ENCODE measurements around the gene IFNGR2. TPM values are rescaled to one million over a fixed set of nuclear protein-coding genes. Genes with fewer than 3 reads are reported as not detected.

IFNGR2 gene
- total RNA-seq, 1 donor from 2014 or later, result 40.5 TPM

DNA sequence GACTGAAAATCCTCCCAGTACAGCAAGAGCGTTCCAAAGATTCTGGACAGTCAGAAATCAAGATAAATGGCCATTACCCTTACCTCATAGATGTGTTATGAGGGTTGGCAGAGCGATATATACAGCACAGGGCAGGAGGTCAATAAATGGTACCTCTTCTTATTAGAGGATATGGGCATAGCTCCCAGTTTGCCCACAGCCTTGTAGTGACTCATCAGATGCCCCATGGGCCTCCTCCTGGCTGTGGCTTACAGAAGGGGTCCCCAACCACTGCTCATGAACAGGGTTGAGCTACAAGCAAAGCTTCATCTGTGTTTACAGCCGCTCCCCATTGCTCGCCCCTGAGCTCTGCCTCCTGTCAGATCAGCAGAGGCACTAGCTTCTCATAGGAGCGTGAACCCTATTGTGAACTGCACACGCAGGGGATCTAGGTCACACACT is 7.3 kb upstream of the IFNGR2 start:
- Mint-ChIP-seq H3K27ac (ENCODE audit: unreplicated experiment) (no peak overlapping the region), H3K36me3 (ENCODE audit: low read depth) (no peaks in the 10 kb centered on the region)

GRCh38 chr21:33396436-33396835 is 6.8 kb upstream of the IFNGR2 start:
- no peak overlapping the region for H3K4me3 Mint-ChIP-seq
- H3K27ac Mint-ChIP-seq (ENCODE audit: unreplicated experiment), result no peak overlapping the region
- H3K27me3 Mint-ChIP-seq (ENCODE audit: low read depth), result peaks cover 3% of the 10 kb centered on the region
- H3K9me3 Mint-ChIP-seq, result no peaks in the 10 kb centered on the region
- DNase-seq (ENCODE audit: low read depth, low spot score), result no peak
- TF ChIP-seq CTCF (conservative IDR thresholded peaks at IDR 0.05), result no peak
- H3K4me1 Mint-ChIP-seq, result peaks cover 5% of the 10 kb centered on the region
- H3K36me3 Mint-ChIP-seq (ENCODE audit: low read depth), result no peaks in the 10 kb centered on the region

More for the DNA sequence above, 7.3 kb upstream of the IFNGR2 start:
- Mint-ChIP-seq H3K9me3 (no peaks in the 10 kb centered on the region), H3K27me3 (ENCODE audit: low read depth) (peaks cover 3% of the 10 kb centered on the region), H3K4me3 (no peak overlapping the region), H3K4me1 (peaks cover 3% of the 10 kb centered on the region)
- no peak for TF ChIP-seq CTCF (conservative IDR thresholded peaks at IDR 0.05)
- DNase-seq (ENCODE audit: low read depth, low spot score), result no peak

DNA sequence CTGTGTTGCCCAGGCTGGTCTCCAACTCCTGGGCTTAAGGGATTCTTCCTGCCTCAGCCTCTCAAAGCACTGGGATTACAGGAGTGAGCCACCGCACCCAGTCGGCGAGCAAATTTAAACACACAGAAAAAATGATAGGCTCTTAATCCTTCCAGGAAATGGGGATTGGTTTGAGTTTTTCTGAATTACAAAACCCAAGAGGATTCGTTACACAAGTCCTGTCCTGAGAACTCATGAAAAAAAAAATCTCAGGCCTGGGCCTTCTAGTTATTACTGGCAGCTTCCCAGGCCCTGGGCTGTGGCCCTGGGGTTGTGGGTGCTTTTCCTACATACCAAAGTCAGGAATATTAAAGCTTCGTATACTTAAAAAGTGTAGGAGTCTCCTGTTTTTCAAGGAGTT is 6.3 kb upstream of the IFNGR2 start:
- Mint-ChIP-seq H3K27ac (ENCODE audit: unreplicated experiment) (no peak overlapping the region), H3K9me3 (no peaks in the 10 kb centered on the region), H3K4me1 (peaks cover 5% of the 10 kb centered on the region), H3K27me3 (ENCODE audit: low read depth) (peaks cover 3% of the 10 kb centered on the region), H3K36me3 (ENCODE audit: low read depth) (no peaks in the 10 kb centered on the region), H3K4me3 (no peak overlapping the region)
- DNase-seq (ENCODE audit: low read depth, low spot score), result no peak
- TF ChIP-seq CTCF (conservative IDR thresholded peaks at IDR 0.05), result no peak

GRCh38 chr21:33397717-33398116 is 5.5 kb upstream of the IFNGR2 start:
- H3K4me1 Mint-ChIP-seq, result peaks cover 9% of the 10 kb centered on the region
- H3K9me3 Mint-ChIP-seq, result no peaks in the 10 kb centered on the region
- no peak for TF ChIP-seq CTCF (conservative IDR thresholded peaks at IDR 0.05)
- H3K36me3 Mint-ChIP-seq (ENCODE audit: low read depth), result no peaks in the 10 kb centered on the region
- peaks cover 3% of the 10 kb centered on the region for H3K27me3 Mint-ChIP-seq (ENCODE audit: low read depth)
- no peak for DNase-seq (ENCODE audit: low read depth, low spot score)
- H3K4me3 Mint-ChIP-seq, result peak overlapping the region; percentile 47
- no peak overlapping the region for H3K27ac Mint-ChIP-seq (ENCODE audit: unreplicated experiment)

DNA sequence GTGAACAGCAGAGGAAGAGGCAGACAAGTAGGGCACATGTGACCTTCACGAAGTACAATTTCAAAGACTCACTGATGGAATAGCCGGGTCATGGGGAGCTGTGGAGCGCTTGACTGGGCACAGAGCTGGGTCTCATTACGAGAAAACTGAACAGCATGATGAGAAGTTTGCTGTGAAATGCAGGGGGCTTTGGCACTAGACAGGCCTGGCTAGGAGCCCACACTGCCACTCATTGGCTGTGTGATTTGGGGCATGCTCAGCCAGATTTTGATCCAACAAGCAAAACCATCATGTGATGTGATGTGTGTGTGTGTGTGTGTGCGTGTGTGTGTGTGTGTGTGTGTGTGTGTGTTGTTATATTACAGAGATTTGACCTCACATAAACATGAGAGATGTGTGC is 4.9 kb upstream of the IFNGR2 start:
- peaks cover 3% of the 10 kb centered on the region for H3K27me3 Mint-ChIP-seq (ENCODE audit: low read depth)
- H3K4me3 Mint-ChIP-seq, result no peak overlapping the region
- no peak for TF ChIP-seq CTCF (conservative IDR thresholded peaks at IDR 0.05)
- no peak for DNase-seq (ENCODE audit: low read depth, low spot score)
- H3K27ac Mint-ChIP-seq (ENCODE audit: unreplicated experiment), result peak overlapping the region; percentile 75
- peaks cover 9% of the 10 kb centered on the region for H3K4me1 Mint-ChIP-seq
- H3K36me3 Mint-ChIP-seq (ENCODE audit: low read depth), result no peaks in the 10 kb centered on the region
- no peaks in the 10 kb centered on the region for H3K9me3 Mint-ChIP-seq

DNA sequence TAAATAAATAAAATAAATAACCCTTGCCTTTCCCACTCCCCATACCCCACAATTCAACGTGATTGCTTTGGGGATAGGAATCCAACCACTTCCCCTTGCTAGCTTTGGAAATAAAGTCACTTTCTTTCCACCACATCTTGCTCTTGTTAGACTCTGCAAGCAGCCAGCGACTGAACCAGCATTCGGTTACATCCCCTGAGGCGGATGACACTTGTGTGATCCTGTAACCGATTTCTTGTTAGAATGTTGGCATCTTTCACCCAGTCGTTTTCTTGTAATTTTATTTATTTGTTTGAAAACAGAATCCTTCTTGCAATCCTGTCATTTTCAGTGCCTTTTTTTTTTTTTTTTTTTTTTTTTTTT is 1.6 kb upstream of the IFNGR2 start:
- no peak overlapping the region for H3K27ac Mint-ChIP-seq (ENCODE audit: unreplicated experiment)
- H3K4me3 Mint-ChIP-seq, result peak overlapping the region; percentile 31
- no peaks in the 10 kb centered on the region for H3K9me3 Mint-ChIP-seq
- peaks cover 3% of the 10 kb centered on the region for H3K27me3 Mint-ChIP-seq (ENCODE audit: low read depth)
- H3K36me3 Mint-ChIP-seq (ENCODE audit: low read depth), result no peaks in the 10 kb centered on the region
- DNase-seq (ENCODE audit: low read depth, low spot score), result no peak
- H3K4me1 Mint-ChIP-seq, result peaks cover 20% of the 10 kb centered on the region
- TF ChIP-seq CTCF (conservative IDR thresholded peaks at IDR 0.05), result no peak
